HEK293 (cell line): ENCODE results near the gene CRIP2.

Source experiments
- CTCF ChIP-seq: fragments of 450-650 bp; formaldehyde crosslinking; IDR thresholded peaks from 2 replicates; pipeline ENCODE4 v1.5.1; 2016; ENCODE audit warnings: missing biosample characterization, missing genetic modification characterization
- GLIS2 ChIP-seq: fragments of 450-650 bp; formaldehyde crosslinking; IDR thresholded peaks from 2 replicates; pipeline ENCODE4 v1.5.1; 2016; ENCODE audit warnings: missing biosample characterization, missing genetic modification characterization
- PRDM1 ChIP-seq: fragments of 450-650 bp; formaldehyde crosslinking; IDR thresholded peaks from 2 replicates; pipeline ENCODE4; 2016; ENCODE audit warnings: missing biosample characterization, missing genetic modification characterization
- ZBTB49 ChIP-seq: fragments of 450-650 bp; formaldehyde crosslinking; IDR thresholded peaks from 2 replicates; pipeline ENCODE4 v1.5.1; 2016; ENCODE audit warnings: missing biosample characterization, missing genetic modification characterization, low read depth
- ZBTB8A ChIP-seq: fragments of 450-650 bp; formaldehyde crosslinking; IDR thresholded peaks from 2 replicates; pipeline ENCODE4 v1.5.1; 2016; ENCODE audit warnings: missing biosample characterization, missing genetic modification characterization
- ZNF121 ChIP-seq: fragments of 450-650 bp; formaldehyde crosslinking; IDR thresholded peaks from 2 replicates; pipeline ENCODE4 v1.5.1; 2016; ENCODE audit warnings: missing biosample characterization, missing genetic modification characterization
- ZNF174 ChIP-seq: fragments of 450-650 bp; formaldehyde crosslinking; IDR thresholded peaks from 2 replicates; pipeline ENCODE4 v1.5.0; 2017; ENCODE audit warnings: missing biosample characterization, mild to moderate bottlenecking, missing genetic modification characterization
- ZNF24 ChIP-seq: fragments of 450-650 bp; formaldehyde crosslinking; IDR thresholded peaks from 2 replicates; pipeline ENCODE4 v1.5.1; 2016; ENCODE audit warnings: missing biosample characterization, missing genetic modification characterization
- ZNF416 ChIP-seq: fragments of 450-650 bp; formaldehyde crosslinking; IDR thresholded peaks from 2 replicates; pipeline ENCODE4 v1.5.1; 2016; ENCODE audit warnings: missing biosample characterization, missing genetic modification characterization
- ZNF610 ChIP-seq: fragments of 450-650 bp; formaldehyde crosslinking; IDR thresholded peaks from 2 replicates; pipeline ENCODE4 v1.5.1; 2016; ENCODE audit warnings: missing biosample characterization, missing genetic modification characterization, borderline replicate concordance
- ZNF776 ChIP-seq: fragments of 450-650 bp; formaldehyde crosslinking; IDR thresholded peaks from 2 replicates; pipeline ENCODE4 v1.5.0; 2017; ENCODE audit warnings: missing biosample characterization, missing genetic modification characterization, borderline replicate concordance
- ZNF777 ChIP-seq: fragments of 450-650 bp; formaldehyde crosslinking; IDR thresholded peaks from 2 replicates; pipeline ENCODE4 v1.5.1; 2017; ENCODE audit warnings: missing biosample characterization, missing genetic modification characterization, borderline replicate concordance
- TF ChIP-seq, protein P1 (sequence below): fragments of 450-650 bp; formaldehyde crosslinking; IDR thresholded peaks from 2 replicates; pipeline ENCODE4 v1.5.1; 2016; ENCODE audit warnings: missing biosample characterization, missing genetic modification characterization
- TF ChIP-seq, protein P2 (sequence below): fragments of 450-650 bp; formaldehyde crosslinking; IDR thresholded peaks from 2 replicates; pipeline ENCODE4 v1.5.1; 2016; ENCODE audit warnings: missing biosample characterization, missing genetic modification characterization

DNA sequence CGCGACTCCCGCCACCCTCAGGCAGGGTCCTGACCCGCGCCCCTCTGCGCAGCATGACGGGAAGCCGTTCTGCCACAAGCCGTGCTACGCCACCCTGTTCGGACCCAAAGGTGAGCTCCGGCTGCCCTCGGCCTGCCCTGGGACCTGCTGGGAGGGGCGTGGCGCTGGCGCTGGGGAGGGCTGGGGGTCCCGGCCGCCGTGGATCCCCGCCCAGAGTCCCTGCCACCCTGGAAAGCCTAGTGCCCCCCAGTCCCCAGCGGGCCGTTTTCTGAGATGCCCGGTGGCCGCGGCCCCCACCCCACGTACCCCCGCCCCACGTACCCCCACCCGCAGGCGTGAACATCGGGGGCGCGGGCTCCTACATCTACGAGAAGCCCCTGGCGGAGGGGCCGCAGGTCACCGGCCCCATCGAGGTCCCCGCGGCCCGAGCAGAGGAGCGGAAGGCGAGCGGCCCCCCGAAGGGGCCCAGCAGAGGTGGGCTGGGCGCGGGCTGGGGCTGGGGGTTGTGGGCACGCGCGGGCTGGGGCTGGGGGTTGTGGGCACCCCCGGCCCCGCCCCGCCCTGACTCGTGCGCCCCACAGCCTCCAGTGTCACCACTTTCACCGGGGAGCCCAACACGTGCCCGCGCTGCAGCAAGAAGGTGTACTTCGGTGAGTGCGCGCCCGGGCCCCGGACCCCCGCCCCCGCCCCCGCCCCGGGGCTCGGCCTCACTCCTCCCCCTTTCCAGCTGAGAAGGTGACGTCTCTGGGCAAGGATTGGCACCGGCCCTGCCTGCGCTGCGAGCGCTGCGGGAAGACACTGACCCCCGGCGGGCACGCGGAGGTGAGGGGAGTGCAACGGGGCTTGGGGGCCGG lies 4.0 kb downstream of the CRIP2 start:
- TF ChIP-seq ZBTB49 (tag by site-specific recombination) (no peak), GLIS2 (tag by site-specific recombination) (no peak), ZNF24 (tag by site-specific recombination) (no peak), ZNF121 (tag by site-specific recombination) (no peak), CTCF (tag by site-specific recombination) (no peak), ZNF174 (no peak), ZNF416 (tag by site-specific recombination) (no peak), PRDM1 (no peak), ZNF777 (tag by site-specific recombination) (no peak), ZBTB8A (tag by site-specific recombination) (no peak), ZNF776 (tag by site-specific recombination) (no peak), ZNF610 (no peak)
- TF ChIP-seq, protein P1, sequence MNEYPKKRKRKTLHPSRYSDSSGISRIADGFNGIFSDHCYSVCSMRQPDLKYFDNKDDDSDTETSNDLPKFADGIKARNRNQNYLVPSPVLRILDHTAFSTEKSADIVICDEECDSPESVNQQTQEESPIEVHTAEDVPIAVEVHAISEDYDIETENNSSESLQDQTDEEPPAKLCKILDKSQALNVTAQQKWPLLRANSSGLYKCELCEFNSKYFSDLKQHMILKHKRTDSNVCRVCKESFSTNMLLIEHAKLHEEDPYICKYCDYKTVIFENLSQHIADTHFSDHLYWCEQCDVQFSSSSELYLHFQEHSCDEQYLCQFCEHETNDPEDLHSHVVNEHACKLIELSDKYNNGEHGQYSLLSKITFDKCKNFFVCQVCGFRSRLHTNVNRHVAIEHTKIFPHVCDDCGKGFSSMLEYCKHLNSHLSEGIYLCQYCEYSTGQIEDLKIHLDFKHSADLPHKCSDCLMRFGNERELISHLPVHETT (tag by site-specific recombination) = no peak
- TF ChIP-seq, protein P2, sequence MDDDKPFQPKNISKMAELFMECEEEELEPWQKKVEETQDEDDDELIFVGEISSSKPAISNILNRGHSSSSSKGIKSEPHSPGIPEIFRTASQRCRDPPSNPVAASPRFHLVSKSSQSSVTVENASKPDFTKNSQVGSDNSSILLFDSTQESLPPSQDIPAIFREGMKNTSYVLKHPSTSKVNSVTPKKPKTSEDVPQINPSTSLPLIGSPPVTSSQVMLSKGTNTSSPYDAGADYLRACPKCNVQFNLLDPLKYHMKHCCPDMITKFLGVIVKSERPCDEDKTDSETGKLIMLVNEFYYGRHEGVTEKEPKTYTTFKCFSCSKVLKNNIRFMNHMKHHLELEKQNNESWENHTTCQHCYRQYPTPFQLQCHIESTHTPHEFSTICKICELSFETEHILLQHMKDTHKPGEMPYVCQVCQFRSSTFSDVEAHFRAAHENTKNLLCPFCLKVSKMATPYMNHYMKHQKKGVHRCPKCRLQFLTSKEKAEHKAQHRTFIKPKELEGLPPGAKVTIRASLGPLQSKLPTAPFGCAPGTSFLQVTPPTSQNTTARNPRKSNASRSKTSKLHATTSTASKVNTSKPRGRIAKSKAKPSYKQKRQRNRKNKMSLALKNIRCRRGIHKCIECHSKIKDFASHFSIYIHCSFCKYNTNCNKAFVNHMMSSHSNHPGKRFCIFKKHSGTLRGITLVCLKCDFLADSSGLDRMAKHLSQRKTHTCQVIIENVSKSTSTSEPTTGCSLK (tag by site-specific recombination) = no peak
